DMS 273 treated with DMSO at 0.1 percent for 48 hours (cell line): ENCODE results near the gene HPSE2.
"Not testable (repeated sequence)": the region's sequence is repeated elsewhere in the genome, so short reads cannot be mapped to it uniquely, and the experiment has no call there.

Source experiments
- DNase-seq: peaks from one replicate; lab custom pipeline; 2025; lab: John Stamatoyannopoulos, UW

The HPSE2 gene

DNA sequence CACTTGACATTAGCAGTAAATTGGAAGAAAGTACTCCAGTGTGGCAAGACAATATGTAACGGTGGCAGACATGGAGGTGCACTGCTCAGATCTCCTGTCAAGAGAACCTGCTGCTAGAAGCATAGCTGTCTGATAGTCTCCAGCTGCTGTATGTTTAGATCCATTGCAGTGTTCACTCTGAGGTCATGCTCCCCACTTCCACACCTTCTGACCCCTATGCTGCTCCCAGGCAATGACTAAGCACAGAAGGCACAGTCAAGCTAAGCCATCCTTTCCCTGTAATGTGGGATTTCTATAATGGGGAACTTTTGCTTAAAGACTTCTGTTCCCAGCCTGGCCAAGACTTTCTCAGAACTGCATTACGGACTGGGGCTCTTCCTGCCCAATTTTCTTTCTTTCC is 315.8 kb downstream of the HPSE2 start:
- DNase-seq, result no peak

DNA sequence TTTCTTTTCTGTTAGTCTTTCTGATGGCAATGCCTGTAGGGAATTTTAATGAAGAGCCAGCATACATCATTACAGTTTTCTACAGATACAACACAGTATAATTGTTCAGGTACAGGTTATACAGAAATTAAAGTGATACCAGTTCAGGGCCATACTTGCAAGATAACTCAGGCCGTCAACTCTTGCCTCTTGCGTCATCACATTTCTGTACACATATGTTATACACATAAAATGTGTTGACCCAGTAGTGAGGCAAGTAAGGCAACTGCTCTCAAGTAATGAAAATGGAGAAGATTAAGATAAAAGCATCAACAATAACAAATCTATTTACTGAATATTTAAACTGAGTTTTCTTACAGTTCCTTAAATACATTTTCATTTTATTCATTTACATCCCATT is 317.8 kb downstream of the HPSE2 start:
- no peak for DNase-seq

DNA sequence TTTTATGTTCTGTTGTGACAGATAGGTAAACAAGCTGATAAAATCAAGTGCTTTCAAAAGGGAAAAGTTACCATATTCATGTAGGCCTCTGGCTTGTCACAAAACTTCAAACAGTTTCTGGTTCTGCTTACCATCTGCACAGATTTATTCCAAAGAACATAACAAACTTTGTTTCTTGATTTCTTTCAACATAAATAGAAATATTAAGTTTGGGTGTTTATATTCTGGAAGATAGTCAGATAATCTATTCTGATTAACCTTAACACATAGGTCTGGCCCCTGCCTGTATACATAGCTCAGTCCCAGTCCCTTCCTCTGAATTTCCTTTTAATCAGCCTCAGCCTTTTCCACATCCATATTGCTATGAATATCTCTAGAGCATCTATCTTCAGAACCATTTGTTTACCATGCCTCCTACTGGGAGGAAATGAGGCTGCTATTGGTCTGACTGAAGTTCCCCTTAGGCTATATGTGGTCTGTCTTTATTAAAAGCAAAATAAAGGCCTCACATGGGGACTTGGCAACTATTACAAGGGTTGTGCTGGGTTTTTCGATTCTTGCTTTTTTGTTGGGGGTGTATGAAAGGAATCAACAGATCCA is 319.0 kb downstream of the HPSE2 start:
- no peak for DNase-seq

DNA sequence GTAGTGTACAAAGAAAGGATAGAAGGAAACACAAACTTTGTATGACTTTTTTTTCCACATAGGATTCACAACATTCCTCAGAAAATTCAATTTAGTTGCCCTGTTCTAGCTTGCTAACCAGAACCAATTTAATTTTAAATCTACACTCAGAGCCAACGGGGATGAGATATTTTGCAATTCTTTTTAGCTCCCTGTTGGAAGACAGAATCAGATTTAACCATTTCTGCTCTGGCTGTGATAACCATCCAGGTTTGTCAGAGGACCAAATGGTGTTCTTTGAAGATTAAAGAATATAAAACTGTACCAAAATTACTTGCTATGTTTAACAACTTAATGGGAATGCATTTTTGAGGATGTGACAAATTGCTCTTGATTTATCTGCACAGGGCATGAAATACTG is 319.7 kb downstream of the HPSE2 start:
- no peak for DNase-seq

DNA sequence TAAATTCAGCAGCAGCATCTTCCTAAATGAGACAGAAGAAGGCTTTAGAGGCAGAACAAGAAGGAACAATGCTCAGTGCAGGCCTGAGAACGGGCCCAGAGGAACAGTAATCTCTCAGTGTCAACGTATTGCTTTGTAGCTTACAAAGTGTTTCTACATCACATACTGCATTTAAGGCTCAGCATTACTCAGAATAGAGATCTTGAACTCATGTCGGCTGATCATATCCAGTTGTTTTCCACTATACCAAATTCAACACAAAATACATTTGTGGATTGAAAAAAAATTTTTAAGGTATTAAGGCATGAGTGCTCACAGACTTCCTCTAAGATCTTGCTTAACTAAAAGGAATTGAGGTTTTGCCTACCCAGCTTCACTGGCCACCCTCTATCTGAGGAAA is 325.1 kb downstream of the HPSE2 start:
- no peak for DNase-seq

DNA sequence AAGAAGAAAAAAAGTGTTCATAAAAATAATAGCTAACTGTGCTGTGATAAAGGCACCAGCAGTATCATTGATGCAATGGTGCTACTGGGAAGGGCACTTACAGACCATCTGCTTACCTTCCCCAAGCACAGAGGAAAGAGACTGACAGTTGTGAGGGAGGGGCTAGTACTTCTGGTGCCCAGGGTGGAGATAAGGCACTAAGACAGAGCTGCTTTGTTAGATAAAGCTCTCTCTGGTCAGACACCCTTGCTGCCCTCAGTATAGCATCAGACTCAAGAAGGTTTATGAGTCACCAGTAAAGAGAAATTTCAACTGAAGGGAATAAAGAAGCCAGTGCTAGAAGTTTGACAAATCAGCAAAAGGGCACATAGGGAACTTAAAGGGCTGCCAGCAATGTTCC is 325.6 kb downstream of the HPSE2 start:
- DNase-seq, result peak; percentile 55

DNA sequence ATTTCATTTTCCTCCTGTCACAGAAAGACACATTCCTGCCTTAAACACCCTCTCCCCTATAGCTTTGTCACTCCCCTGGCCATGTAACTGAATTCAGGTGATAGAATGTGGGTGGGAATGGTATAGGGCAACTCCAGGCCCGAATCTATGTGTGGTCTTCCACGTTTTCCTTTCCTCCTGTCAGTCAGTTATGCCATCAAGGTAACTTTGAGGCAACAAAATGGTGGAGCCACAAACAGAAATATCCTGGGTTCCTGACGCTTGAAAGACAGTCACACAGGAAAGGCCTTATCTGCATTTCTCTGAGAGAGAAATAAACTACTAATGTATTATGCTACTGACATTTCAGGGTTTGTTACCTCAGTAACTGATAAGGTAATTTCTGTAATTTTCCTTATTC is 326.8 kb downstream of the HPSE2 start:
- DNase-seq, result no peak

DNA sequence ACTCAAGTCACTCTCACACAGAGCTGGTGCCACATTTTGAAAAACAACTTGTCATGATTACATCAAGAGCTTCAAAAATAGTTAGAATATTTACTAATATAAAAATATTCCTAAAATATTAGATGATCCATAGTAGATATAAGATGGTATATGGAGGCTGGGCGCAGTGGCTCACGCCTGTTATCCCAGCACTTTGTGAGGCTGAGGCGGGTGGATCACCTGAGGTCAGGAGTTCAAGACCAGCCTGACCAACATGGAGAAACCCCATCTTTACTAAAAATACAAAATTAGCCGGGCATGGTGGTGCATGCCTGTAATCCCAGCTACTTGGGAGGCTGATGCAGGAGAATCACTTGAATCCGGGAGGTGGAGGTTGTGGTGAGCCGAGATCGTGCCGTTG is 327.4 kb downstream of the HPSE2 start:
- not testable (repeated sequence) for DNase-seq

DNA sequence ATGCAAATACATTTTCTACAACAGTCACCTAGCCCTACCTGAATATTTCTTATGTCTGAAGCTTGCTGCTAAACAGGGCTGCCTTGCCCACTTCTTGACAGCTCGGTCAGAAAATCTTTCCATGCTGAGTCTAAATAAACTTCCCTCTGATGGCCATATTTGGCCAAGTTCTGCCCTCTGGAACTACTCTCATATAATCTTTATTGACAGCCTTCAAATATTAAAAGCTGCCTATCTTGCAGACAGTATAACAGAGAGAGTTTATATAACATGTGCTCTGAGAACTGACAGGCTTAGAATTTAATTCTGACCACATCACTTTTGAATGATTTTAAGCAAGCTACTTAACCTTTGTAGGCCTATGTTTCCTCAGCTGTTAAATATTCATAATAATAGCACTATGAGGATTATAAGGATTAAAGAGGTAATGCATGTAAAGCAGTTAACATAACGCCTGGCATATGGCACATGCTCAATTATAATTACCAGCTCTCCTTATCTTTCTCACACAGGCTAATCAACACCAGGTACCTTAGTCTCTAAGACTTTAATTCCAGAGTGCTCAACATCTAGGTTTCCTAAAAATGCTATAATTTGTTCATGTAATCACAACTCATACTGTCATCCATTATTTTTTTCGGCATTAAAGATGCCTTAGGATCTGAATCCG is 334.1 kb downstream of the HPSE2 start:
- peak; percentile 43 for DNase-seq

DNA sequence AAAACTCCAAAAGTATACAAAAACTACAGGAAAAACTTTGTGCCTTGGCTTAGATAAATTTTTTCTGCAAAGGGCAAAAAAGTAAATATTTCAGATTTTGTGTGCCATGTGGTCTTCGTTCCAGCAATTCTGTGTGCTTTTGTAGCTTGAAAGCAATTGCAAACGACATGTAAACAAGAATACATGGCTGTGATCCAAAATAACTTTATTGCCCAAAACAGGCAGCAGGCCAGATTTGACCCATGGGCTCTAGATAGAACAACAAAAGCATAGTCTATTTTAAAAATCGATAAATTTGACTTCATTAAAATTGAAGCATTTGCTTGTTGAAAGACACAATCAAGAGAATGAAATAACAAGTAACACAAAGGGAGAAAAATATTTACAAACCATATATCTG is 336.6 kb downstream of the HPSE2 start:
- DNase-seq, result no peak

DNA sequence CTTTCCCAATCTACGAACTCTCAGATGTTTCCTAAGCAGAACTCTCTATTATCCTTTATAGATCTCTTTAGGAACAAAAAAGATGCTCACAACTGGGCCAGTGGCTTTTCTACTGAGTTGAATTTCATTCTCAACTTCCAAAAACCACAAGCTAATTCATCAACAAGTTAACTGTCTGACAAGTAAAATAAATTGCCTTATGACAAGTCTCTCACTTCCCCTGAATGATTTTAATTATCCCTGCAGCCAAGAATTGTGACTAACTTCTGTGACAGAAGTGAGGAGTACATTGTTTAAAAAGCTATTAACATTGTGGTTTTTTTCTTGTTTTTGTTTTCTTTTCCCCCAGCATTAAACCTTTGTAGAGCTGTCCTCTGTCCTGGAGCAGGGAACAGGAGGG is 343.1 kb downstream of the HPSE2 start:
- DNase-seq, result no peak

DNA sequence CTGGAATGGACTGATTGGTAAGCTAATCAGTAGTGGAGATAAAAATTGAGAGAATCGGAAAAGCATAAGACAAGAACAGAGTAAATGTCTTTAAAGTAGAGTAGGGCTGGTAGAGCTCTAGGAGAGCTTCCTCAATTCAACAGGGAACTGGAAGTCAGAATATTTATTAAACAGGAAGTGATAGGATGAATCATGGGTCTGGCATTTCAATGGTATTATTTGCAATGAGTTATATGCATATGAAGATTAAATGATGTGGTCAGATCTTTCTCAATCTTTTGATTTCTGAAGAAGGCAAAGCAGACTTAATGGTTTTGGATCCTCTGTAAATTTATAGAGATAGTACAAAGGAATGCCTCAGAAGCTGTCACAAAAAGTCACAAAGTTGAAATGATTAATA is 349.0 kb downstream of the HPSE2 start:
- no peak for DNase-seq

DNA sequence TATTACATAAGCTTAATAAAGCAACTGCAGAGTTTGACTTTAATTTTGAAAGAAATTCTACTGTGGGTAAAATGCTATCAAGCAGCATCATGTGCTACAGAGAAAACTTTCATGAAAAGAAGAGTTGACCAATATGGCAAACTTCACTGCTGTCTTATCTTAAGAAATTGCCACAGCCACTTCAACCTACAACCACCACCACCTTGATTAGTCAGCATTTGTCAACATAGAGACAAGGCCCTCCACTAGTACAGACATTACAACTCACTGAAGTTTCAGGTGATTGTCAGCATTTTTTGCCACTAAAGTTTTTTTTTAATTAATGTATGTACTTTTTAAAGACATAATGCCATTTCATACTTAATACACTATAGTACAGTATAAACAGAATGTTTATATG is 350.3 kb downstream of the HPSE2 start:
- no peak for DNase-seq

DNA sequence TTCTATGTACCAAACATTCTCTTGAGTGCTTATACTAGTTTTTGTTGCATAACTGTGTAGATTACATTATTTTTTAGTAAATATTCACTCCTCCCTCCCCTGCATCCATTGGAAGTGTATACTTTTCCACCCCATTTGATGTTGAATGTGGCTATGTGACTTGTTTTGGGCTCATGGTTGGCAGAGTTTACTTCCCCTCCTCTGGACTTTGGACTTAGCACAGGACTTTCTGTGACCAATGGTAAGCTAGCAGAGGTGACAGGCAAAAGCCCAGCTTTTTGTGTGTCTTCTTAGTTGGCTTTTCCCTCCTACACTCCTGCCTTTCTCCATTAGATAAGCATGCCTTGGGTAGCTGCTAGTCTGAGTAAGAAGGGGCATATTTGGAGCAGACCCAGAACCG is 353.9 kb downstream of the HPSE2 start:
- DNase-seq, result no peak

DNA sequence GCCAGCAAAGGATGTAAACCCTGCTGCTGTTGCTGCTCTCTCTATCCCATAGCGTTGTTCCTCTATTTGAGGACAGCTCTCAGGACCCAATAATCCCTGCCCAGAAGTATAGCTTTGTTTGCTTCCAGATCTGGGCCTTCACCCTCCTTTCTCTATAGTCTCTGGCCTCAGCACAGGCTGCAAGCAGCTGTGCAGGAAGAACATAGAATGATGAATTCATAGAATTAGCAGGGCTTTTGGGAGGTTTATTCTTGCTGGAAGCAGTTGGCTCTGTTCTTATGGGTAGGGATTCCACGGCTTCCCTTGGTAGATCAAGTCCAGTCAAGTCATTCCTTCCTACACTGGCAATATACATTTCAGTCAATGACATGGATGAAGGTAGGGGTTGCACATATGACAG is 354.7 kb downstream of the HPSE2 start:
- no peak for DNase-seq

DNA sequence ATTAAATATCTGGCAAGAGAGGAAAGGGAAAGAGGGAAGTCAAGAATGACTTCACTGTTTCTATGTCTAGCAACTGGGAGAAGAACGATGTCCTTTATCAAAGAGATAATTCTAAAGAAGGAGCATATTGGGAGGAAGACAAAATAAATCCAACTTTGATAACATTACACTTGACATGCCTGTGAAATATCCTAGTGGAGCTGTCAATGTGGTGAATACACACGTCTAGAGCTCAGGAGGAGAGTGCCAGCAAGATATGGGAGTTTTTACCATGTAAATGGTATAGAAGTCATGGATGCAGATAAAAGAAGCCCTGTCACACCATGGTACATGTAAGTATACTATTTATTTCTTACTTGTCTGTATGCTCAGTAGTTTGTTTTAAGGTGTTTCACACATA is 356.7 kb downstream of the HPSE2 start:
- DNase-seq, result no peak

DNA sequence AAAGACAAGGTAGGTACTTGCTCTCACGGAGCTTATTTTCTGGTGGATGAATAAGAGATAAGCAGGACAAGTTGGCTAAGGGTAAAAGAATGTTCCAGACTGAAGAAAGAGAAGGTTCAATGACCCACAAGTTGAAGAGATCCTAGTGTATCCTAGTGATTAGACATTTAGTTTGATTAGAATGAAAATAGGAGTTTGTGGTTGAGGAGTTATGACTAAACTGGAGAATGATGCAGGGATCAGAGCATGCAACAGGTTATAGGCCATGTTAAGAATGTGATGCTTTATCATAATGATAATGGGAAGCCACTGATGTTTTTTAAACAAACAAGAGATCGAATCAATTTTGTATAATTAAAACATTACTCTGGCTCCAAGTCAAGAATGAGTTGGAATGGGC is 357.2 kb downstream of the HPSE2 start:
- no peak for DNase-seq

DNA sequence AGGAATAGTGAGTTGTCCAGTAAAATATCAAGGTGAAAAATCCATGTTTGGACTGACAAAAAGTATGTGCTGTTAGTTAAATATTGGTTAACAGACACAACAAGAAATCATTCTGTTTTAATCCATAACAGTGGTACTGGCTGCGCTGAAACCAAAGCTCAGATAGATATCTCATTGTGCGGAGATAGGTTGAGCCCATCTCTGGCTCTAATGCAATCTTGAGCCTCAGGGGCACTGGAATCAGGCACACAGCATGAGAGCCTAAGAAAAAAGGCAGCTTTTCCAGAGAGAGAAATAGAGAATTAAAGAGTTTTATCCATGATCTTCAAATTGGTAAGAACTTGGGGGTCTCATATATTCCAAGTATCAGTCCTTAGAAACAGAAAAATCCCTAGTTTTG is 373.7 kb downstream of the HPSE2 start:
- no peak for DNase-seq

DNA sequence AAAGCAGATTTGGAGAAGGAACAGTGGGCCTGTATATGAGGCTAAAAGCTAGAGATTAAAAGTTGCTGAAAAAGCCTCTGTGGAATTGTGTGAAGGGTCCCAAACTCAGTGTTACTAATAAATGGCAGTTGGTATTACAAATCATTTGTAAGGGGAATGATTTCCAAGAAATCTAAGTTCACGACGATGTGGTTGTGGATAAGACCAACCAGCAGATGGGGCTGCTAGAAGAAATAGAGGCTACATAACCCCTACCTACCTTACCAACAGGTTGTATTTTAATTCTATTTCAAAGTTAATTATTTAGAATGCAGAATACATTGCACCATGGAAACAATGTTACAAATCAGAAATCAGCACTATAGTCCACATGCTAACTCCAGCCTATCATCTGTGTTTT is 377.1 kb downstream of the HPSE2 start:
- DNase-seq, result no peak

DNA sequence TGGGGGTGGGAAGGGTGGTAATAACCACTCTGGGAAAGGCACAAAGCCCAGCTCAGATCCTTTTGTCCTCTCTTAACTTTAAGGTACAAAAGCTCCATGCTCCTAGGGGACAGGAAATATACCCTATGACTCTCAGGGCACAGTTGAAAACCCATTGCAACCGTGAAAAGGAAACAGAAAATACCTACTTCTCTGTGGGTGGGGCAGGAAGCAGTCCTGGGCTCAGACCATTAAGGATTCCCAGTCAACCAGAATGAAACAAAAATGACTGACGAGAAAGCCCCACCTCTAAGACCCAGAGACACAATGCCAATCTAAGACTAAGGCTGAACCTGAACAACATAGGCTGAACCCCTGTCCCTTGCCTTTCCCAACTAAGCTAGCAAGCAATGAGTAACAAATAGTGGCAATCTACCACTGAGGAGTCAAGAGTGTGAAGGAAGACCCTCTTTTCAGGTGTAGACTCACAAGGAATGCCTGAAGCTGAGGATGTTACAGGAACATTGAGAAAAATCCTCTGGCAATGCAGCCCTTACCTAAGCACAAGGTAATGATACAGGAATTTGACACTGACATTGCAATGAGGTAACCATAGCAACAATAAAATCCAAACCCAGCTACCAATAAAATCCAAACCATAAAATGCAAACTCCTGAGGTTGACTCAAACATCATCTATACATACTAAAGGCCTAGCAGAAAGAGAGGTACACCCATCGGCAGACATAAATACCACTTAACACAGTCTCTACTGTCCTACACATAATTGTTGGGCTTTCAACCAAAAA is 380.1 kb downstream of the HPSE2 start:
- no peak for DNase-seq

DNA sequence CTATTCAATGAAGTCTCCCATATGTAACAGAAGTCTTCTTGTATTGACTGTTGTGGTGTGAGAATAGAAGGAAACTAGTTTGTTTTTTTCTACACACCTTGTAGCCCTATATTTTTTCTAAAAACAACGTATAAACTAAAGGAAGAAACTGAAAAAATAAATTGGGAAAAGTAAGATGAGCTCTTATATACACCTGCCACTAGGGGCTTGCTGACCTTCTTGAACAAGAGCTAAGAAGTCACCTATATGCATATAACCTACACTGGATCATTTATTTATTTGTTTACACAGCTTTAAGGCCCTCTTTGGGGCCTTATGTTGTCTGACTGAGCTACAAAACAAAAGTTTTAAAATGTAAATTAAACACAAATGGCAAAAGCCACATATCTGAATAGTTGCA is 383.0 kb downstream of the HPSE2 start:
- DNase-seq, result no peak

DNA sequence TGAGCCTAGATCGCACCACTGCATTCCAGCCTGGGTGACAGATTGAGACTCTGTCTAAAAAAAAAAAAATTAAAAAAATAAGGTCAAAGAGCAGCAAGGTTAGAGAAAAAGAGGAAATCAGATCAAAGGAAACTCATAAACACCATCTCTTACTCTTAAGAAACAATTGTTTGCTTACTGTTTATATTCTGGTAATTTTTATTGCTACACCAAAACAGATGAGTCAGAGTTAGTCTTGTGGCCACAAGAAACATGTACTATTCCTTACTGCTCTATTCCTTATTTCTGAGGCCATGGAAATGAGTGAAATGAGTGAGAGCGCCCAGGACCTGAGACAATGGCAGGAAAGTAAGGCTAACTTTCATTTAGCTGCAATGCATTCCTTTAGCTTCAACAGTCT is 387.3 kb downstream of the HPSE2 start:
- no peak for DNase-seq

DNA sequence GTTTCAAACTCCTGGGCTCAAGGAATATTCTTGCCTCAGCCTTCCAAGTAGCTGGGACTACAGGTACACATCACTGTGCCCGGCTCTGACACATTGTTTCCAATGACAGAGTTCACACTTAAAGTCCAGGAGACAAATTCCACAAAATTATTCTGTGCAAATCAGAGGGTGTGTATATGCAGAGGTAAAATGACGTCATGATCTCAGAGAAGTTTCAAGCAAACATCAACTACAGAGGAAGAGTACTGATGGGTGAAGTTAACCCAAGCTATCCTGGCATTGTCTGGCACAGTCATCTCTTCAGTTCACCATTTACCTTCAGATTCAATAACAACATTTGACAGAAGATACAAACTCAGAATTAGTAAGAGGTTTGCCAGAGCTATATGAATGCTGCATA is 388.9 kb downstream of the HPSE2 start:
- no peak for DNase-seq

DNA sequence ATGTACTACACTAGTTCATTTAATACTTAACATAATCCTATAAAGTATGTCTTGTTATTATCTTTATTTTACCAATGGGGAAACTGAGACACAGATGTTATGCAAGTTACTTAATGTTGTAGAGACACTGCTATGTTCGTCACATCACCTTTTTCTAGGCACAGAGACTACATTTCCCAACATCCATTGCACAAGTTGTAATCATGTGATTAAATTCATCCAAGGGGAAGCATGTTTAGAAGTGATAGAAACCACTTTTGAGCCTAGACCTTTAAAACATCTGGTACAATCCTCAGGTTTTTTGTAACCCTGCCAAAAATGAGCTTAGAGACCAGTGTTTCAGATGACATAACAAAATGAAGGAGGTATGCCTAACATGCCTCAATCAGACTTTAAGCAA is 402.1 kb downstream of the HPSE2 start:
- DNase-seq, result no peak
